Activated CD8-positive, alpha-beta T cell treated with anti-CD3 and anti-CD28 coated beads for 36 hours (primary cell): ENCODE results near the gene HOXA10. TPM values are rescaled to one million over a fixed set of nuclear protein-coding genes. Genes with fewer than 3 reads are reported as not detected.

ENCODE experiments used
- ATAC-seq: fragments of 200-7000 bp; cut with Tn5 transposase; one replicate; pipeline ENCODE4 v1.10.0; 2021; ENCODE audit warnings: mild to moderate bottlenecking, moderate library complexity
- CTCF ChIA-PET: fragments of 350-600 bp; sonication (Branson Sonifier 250); formaldehyde crosslinking; loops from one replicate; lab custom pipeline; 2021; ENCODE audit warnings: antibody characterized with exemption; lab: Charles Lee
- POLR2A ChIA-PET: fragments of 350-600 bp; sonication (Branson Sonifier 250); formaldehyde crosslinking; loops from one replicate; lab custom pipeline; 2021; ENCODE audit warnings: antibody characterized with exemption; lab: Charles Lee
- DNase-seq: peaks from one replicate; pipeline ENCODE4 v3.0.0-alpha.2; 2020
- H3K27ac Mint-ChIP-seq: one replicate; pipeline ENCODE4 v1.8.0; 2021; ENCODE audit warnings: mild to moderate bottlenecking, mixed read lengths
- H3K27me3 Mint-ChIP-seq: one replicate; pipeline ENCODE4 v1.8.0; 2021; ENCODE audit warnings: mixed read lengths
- H3K36me3 Mint-ChIP-seq: one replicate; pipeline ENCODE4 v1.8.0; 2021; ENCODE audit warnings: low read depth, mixed read lengths
- H3K4me1 Mint-ChIP-seq: one replicate; pipeline ENCODE4 v1.8.0; 2021; ENCODE audit warnings: low read depth, mixed read lengths
- H3K4me3 Mint-ChIP-seq: one replicate; pipeline ENCODE4 v1.8.0; 2021; ENCODE audit warnings: mild to moderate bottlenecking, moderate library complexity, mixed read lengths
- H3K9me3 Mint-ChIP-seq: one replicate; pipeline ENCODE4 v1.8.0; 2021; ENCODE audit warnings: mixed read lengths
- intact Hi-C: fragments of 100-400 bp; cut with micrococcal nuclease; formaldehyde crosslinking; loops from one replicate; pipeline ENCODE4 v1.10.0; 2022
- total RNA-seq, 2 experiments: library from RNA; stranded (reverse); gene quantifications; one replicate each; pipeline ENCODE4 v1.2.3, GENCODE V29; 2021
- TF ChIP-seq, protein P1 (sequence below): fragments of 200-600 bp; IDR thresholded peaks from one replicate; pipeline ENCODE4 v1.8.0; 2022; ENCODE audit warnings: antibody characterized with exemption, mild to moderate bottlenecking

The HOXA10 gene
- total RNA-seq, 2 experiments from 2014 or later = not detected

GRCh38 chr7:27191833-27192545 lies 17.9 kb upstream of the HOXA10 start:
- intact Hi-C loops = no loop called here
- peaks cover 32% of the 10 kb centered on the region for H3K4me1 Mint-ChIP-seq
- TF ChIP-seq, protein P1, sequence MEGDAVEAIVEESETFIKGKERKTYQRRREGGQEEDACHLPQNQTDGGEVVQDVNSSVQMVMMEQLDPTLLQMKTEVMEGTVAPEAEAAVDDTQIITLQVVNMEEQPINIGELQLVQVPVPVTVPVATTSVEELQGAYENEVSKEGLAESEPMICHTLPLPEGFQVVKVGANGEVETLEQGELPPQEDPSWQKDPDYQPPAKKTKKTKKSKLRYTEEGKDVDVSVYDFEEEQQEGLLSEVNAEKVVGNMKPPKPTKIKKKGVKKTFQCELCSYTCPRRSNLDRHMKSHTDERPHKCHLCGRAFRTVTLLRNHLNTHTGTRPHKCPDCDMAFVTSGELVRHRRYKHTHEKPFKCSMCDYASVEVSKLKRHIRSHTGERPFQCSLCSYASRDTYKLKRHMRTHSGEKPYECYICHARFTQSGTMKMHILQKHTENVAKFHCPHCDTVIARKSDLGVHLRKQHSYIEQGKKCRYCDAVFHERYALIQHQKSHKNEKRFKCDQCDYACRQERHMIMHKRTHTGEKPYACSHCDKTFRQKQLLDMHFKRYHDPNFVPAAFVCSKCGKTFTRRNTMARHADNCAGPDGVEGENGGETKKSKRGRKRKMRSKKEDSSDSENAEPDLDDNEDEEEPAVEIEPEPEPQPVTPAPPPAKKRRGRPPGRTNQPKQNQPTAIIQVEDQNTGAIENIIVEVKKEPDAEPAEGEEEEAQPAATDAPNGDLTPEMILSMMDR = no peak
- H3K27me3 Mint-ChIP-seq = peaks cover 85% of the 10 kb centered on the region
- H3K9me3 Mint-ChIP-seq = no peaks in the 10 kb centered on the region
- ChIA-PET POLR2A (interaction anchor here (1.5 kb wide), 1 partner anchor 48 kb away, joined by 3 read pairs; no protein-coding TSS in a partner anchor), CTCF (interaction anchor here (0.7 to 2.7 kb wide), 7 partner anchors 8 to 828 kb away, joined by 3 to 8 read pairs (median 4); partner anchors contain the start of gene HOXA13)
- DNase-seq = no peak
- H3K36me3 Mint-ChIP-seq = no peaks in the 10 kb centered on the region
- peak overlapping the region; percentile 35 for H3K4me3 Mint-ChIP-seq
- no peak for ATAC-seq
- H3K27ac Mint-ChIP-seq = no peak overlapping the region

DNA sequence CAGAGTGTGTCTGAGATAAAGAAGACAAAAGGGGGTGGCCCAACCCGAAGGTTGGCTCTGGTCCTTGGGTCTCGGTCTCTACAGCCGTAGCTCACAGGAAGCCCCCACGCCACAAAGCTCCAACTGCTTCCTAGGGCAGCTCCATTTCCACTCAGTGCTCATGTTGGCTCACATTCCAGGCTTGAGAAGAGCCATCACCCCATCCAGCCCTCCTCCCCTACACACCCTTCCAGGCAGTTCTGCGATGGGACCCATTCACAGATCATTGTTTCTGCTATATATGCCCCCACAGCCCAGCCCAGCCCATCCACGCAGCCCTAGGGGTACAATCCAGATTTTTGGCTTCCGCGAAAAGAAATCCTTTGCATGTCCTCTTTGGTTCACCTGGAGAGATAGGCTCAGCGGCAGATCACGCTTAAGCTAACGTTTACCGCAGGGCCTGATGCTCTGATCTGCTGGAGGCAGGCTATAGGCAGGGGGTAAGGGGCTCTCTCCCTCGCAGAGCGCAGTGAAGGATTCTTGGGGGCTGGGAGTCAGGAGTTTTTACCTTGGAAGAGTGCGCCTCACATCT lies 17.1 kb upstream of the HOXA10 start:
- Mint-ChIP-seq H3K4me3 (no peak overlapping the region), H3K9me3 (no peaks in the 10 kb centered on the region), H3K4me1 (peaks cover 32% of the 10 kb centered on the region), H3K36me3 (no peaks in the 10 kb centered on the region), H3K27me3 (peaks cover 84% of the 10 kb centered on the region), H3K27ac (no peak overlapping the region)
- ChIA-PET CTCF (interaction anchor here (0.7 to 2.7 kb wide), 6 partner anchors 8 to 829 kb away, joined by 3 to 23 read pairs (median 4); partner anchors contain the start of genes EVX1 and HOXA13), POLR2A (interaction anchor here (1.5 kb wide), 1 partner anchor 49 kb away, joined by 3 read pairs; no protein-coding TSS in a partner anchor)
- intact Hi-C loops = no loop called here
- no peak for DNase-seq
- TF ChIP-seq, protein P1 = no peak
- ATAC-seq = no peak

GRCh38 chr7:27189997-27190748 lies 16.1 kb upstream of the HOXA10 start:
- CTCF ChIA-PET = interaction anchor here (0.8 to 2.7 kb wide), 9 partner anchors 10 to 595 kb away, joined by 3 to 23 read pairs (median 3); partner anchors contain the start of genes EVX1 and HOXA13
- Mint-ChIP-seq H3K27ac (no peak overlapping the region), H3K27me3 (peaks cover 88% of the 10 kb centered on the region), H3K36me3 (no peaks in the 10 kb centered on the region), H3K4me1 (peaks cover 40% of the 10 kb centered on the region), H3K9me3 (no peaks in the 10 kb centered on the region), H3K4me3 (no peak overlapping the region)
- TF ChIP-seq, protein P1 = no peak
- intact Hi-C loops = no loop called here
- ATAC-seq = no peak
- no peak for DNase-seq
- POLR2A ChIA-PET = no interaction called here

- no peaks in the 10 kb centered on the region for H3K9me3 Mint-ChIP-seq
- DNase-seq (no peak), ATAC-seq (no peak)
- TF ChIP-seq, protein P1 = no peak
- no peak overlapping the region for H3K4me3 Mint-ChIP-seq
- H3K27ac Mint-ChIP-seq = no peak overlapping the region
- H3K27me3 Mint-ChIP-seq = peaks cover 87% of the 10 kb centered on the region
- intact Hi-C loops = no loop called here
- no peaks in the 10 kb centered on the region for H3K36me3 Mint-ChIP-seq
- POLR2A ChIA-PET = no interaction called here
- H3K4me1 Mint-ChIP-seq = peaks cover 46% of the 10 kb centered on the region
- CTCF ChIA-PET = interaction anchor here (1.2 to 2.7 kb wide), 6 partner anchors 10 to 28 kb away, joined by 3 to 23 read pairs (median 4); partner anchors contain the start of gene HOXA13
Observed at GRCh38 chr7:27189295-27189996, 15.3 kb upstream of the HOXA10 start.
